GM23338 (cell line): Measurements from ENCODE around the gene ABR. TPM values are rescaled to one million over a fixed set of nuclear protein-coding genes. Genes with fewer than 3 reads are reported as not detected.

Experiments
- ATAC-seq: fragments of 200-7000 bp; cut with Tn5 transposase; 3 replicates; pipeline ENCODE4 v1.9.1; 2020
- DNase-seq: peaks from one replicate; pipeline ENCODE4 v3.0.0-alpha.2; 2015; ENCODE audit warnings: low spot score
- H2AFZ ChIP-seq: fragments of 200-600 bp; sonication (generic); 2 replicates; pipeline ENCODE4 v1.8.0; 2016; ENCODE audit warnings: antibody characterized with exemption, mild to moderate bottlenecking, moderate library complexity
- H3F3A ChIP-seq: fragments of 200-600 bp; sonication (generic); replicated peaks from 2 replicates; pipeline ENCODE4 v1.8.0; 2017; ENCODE audit warnings: antibody characterized with exemption, mixed run types, low read depth
- H3K27ac ChIP-seq: fragments of 200-600 bp; sonication (generic); 2 replicates; pipeline ENCODE4 v1.6.1; 2016; ENCODE audit warnings: low read depth
- H3K27me3 ChIP-seq: fragments of 200-600 bp; sonication (generic); 2 replicates; pipeline ENCODE4 v1.8.0; 2016; ENCODE audit warnings: mild to moderate bottlenecking, mixed run types, moderate library complexity; ENCODE audit not compliant: insufficient read depth
- H3K36me3 ChIP-seq: fragments of 200-600 bp; sonication (generic); 2 replicates; pipeline ENCODE4 v1.8.0; 2016; ENCODE audit warnings: mild to moderate bottlenecking; ENCODE audit not compliant: insufficient read depth
- H3K4me1 ChIP-seq: fragments of 200-600 bp; sonication (generic); 2 replicates; pipeline ENCODE4 v1.8.0; 2016; ENCODE audit warnings: mild to moderate bottlenecking, moderate library complexity; ENCODE audit not compliant: insufficient read depth
- H3K4me2 ChIP-seq: fragments of 200-600 bp; sonication (generic); 2 replicates; pipeline ENCODE4 v1.7.1; 2017; ENCODE audit warnings: mixed run types
- H3K4me3 ChIP-seq: fragments of 200-600 bp; sonication (generic); 2 replicates; pipeline ENCODE4 v1.6.1; 2016; ENCODE audit warnings: mixed run types
- H3K79me2 ChIP-seq: fragments of 200-600 bp; sonication (generic); replicated peaks from 2 replicates; pipeline ENCODE4 v1.8.0; 2017; ENCODE audit warnings: mild to moderate bottlenecking; ENCODE audit not compliant: insufficient read depth
- H3K9me2 ChIP-seq: fragments of 200-600 bp; sonication (generic); 2 replicates; pipeline ENCODE4 v1.8.0; 2017; ENCODE audit not compliant: insufficient read depth
- H4K20me1 ChIP-seq: fragments of 200-600 bp; sonication (generic); replicated peaks from 2 replicates; pipeline ENCODE4 v1.8.0; 2017; ENCODE audit warnings: mild to moderate bottlenecking; ENCODE audit not compliant: insufficient read depth
- H3K27ac Mint-ChIP-seq: 2 replicates; pipeline ENCODE4 v1.8.0; 2020; ENCODE audit warnings: inconsistent platforms, mild to moderate bottlenecking, moderate library complexity, mixed read lengths
- H3K27me3 Mint-ChIP-seq: 3 replicates; pipeline ENCODE4 v1.8.0; 2022; ENCODE audit warnings: low read depth, mild to moderate bottlenecking, moderate library complexity, mixed read lengths, inconsistent platforms; ENCODE audit not compliant: insufficient read depth, poor library complexity
- H3K36me3 Mint-ChIP-seq: 3 replicates; pipeline ENCODE4 v1.8.0; 2021; ENCODE audit warnings: low read depth, mild to moderate bottlenecking, inconsistent platforms, moderate library complexity, mixed read lengths
- H3K4me1 Mint-ChIP-seq: 3 replicates; pipeline ENCODE4 v1.8.0; 2020; ENCODE audit warnings: mild to moderate bottlenecking, inconsistent platforms, mixed read lengths
- H3K4me3 Mint-ChIP-seq: 3 replicates; pipeline ENCODE4 v1.8.0; 2021; ENCODE audit warnings: moderate library complexity, mild to moderate bottlenecking, inconsistent platforms, mixed read lengths
- H3K9me3 Mint-ChIP-seq: 3 replicates; pipeline ENCODE4 v1.8.0; 2020; ENCODE audit warnings: moderate library complexity, mild to moderate bottlenecking, inconsistent platforms, mixed read lengths
- EZH2 ChIP-seq: fragments of 200-600 bp; sonication (generic); IDR thresholded peaks from one replicate; pipeline ENCODE4 v1.8.0; 2017; ENCODE audit warnings: antibody characterized with exemption, mild to moderate bottlenecking, low read depth; ENCODE audit not compliant: unreplicated experiment
- EZH2phosphoT487 ChIP-seq: fragments of 200-600 bp; sonication (generic); IDR thresholded peaks from one replicate; pipeline ENCODE4 v1.8.1; 2018; ENCODE audit warnings: antibody characterized with exemption; ENCODE audit not compliant: unreplicated experiment
- JUNB ChIP-seq: IDR thresholded peaks from one replicate; pipeline ENCODE4 v1.6.1; 2016; ENCODE audit warnings: antibody characterized with exemption; ENCODE audit not compliant: unreplicated experiment
- NANOG ChIP-seq: IDR thresholded peaks from 2 replicates; pipeline ENCODE4 v1.6.1; 2016; ENCODE audit warnings: antibody characterized with exemption, borderline replicate concordance
- ZNF114 ChIP-seq: fragments of 250-450 bp; sonication (Bioruptor Pico); IDR thresholded peaks from 2 replicates; pipeline ENCODE4 v1.5.0; 2020; ENCODE audit warnings: mild to moderate bottlenecking, moderate library complexity
- ZNF331 ChIP-seq: fragments of 250-450 bp; sonication (Bioruptor Pico); IDR thresholded peaks from 2 replicates; pipeline ENCODE4 v1.5.0; 2020; ENCODE audit warnings: low read depth, mild to moderate bottlenecking, moderate library complexity
- polyA plus RNA-seq: library from polyadenylated mRNA; unstranded; fragments of >200 nt; fragmentation: Nextera tagmentation; extraction: Ambion mirVana; gene quantifications from 2 replicates; pipeline ENCODE4 v1.2.1, GENCODE V29; 2016
- total RNA-seq: library from RNA; depleted of rRNA; stranded (reverse); fragments of >200 nt; shearing (Covaris generic); gene quantifications from 2 replicates; pipeline ENCODE4 v1.2.3, GENCODE V29; 2014
- TF ChIP-seq, protein P1 (sequence below), 2 experiments: fragments of 200-600 bp in 1 of 2; sonication (generic) in 1 of 2; conservative IDR thresholded peaks; 2 replicates each; pipeline versions ENCODE4 v1.5.1 to v1.6.1; 2016 to 2017; ENCODE audit warnings: antibody characterized with exemption in 2 of 2, low read depth in 2 of 2, mild to moderate bottlenecking in 2 of 2, moderate library complexity in 1 of 2
- TF ChIP-seq, protein P2 (sequence below): IDR thresholded peaks from 2 replicates; pipeline ENCODE4 v1.6.1; 2016; ENCODE audit warnings: antibody characterized with exemption

Gene ABR
- total and polyA plus RNA-seq, 2 experiments from 2014 or later: 15.0 to 27.7 TPM

DNA sequence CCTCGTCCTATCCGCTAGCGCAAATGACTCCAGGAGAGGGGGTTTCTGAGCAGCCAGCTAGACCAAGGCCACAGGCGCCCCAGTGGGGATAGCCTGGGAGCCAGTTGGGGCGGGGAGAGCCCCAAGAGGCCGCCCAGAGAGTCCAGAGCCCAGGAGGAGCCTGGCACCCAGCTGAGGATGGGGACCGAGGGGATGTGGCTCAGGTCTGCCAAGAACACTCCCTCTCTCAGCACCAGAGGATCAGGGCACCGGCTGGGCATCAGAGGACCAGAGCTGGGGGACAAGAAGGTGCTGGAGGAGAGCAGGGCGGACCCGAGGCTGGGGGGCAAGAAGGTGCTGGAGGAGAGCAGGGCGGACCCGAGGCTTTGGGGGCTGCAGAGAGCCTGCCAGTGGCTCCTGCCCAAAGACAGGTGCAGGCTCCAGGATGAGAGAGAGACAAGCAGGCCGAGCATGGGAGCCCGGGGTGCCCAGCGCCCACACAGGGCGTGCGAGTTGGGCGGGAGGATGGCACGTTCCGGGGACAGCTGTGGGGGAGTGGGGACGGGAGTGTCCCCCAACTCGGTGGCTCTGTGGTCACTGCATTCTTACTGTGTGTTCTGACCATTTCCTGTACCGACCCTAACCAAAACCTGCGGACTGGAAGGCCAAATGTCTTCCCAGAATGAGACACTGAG is 143.5 kb downstream of the ABR start:
- no peaks in the 10 kb centered on the region; the same call in 1 of the 2 replicates for H3K27me3 ChIP-seq
- H3K79me2 ChIP-seq: no peaks in the 10 kb centered on the region
- Mint-ChIP-seq H3K27ac (no peak overlapping the region), H3K9me3 (peaks cover 3% of the 10 kb centered on the region; the same call in 2 of the 3 replicates), H3K36me3 (0 out of 3 replicates have a peak, but pooled peaks cover 3% of the 10 kb centered on the region), H3K4me3 (no peak overlapping the region), H3K27me3 (peaks cover 10% of the 10 kb centered on the region), H3K4me1 (peaks cover 14% of the 10 kb centered on the region; the same call in 2 of the 3 replicates)
- no peak overlapping the region for H2AFZ ChIP-seq
- no peaks in the 10 kb centered on the region for H3F3A ChIP-seq
- H3K9me2 ChIP-seq: no peaks in the 10 kb centered on the region
- DNase-seq (no peak), ATAC-seq (no peak)
- TF ChIP-seq, protein P1, sequence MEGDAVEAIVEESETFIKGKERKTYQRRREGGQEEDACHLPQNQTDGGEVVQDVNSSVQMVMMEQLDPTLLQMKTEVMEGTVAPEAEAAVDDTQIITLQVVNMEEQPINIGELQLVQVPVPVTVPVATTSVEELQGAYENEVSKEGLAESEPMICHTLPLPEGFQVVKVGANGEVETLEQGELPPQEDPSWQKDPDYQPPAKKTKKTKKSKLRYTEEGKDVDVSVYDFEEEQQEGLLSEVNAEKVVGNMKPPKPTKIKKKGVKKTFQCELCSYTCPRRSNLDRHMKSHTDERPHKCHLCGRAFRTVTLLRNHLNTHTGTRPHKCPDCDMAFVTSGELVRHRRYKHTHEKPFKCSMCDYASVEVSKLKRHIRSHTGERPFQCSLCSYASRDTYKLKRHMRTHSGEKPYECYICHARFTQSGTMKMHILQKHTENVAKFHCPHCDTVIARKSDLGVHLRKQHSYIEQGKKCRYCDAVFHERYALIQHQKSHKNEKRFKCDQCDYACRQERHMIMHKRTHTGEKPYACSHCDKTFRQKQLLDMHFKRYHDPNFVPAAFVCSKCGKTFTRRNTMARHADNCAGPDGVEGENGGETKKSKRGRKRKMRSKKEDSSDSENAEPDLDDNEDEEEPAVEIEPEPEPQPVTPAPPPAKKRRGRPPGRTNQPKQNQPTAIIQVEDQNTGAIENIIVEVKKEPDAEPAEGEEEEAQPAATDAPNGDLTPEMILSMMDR (conservative IDR thresholded peaks at IDR 0.05; ENCODE audit: low read depth in 2 of 2): 0 out of 4 replicates have a peak, but pooled peaks of 1 of the 2 experiments have one; percentile 2
- TF ChIP-seq JUNB: no peak
- no peak for TF ChIP-seq EZH2
- H3K4me1 ChIP-seq: no peaks in the 10 kb centered on the region
- no peaks in the 10 kb centered on the region for H3K36me3 ChIP-seq
- H3K4me2 ChIP-seq: no peak overlapping the region
- no peak overlapping the region for H3K4me3 ChIP-seq
- no peaks in the 10 kb centered on the region for H4K20me1 ChIP-seq
- H3K27ac ChIP-seq: no peak overlapping the region

DNA sequence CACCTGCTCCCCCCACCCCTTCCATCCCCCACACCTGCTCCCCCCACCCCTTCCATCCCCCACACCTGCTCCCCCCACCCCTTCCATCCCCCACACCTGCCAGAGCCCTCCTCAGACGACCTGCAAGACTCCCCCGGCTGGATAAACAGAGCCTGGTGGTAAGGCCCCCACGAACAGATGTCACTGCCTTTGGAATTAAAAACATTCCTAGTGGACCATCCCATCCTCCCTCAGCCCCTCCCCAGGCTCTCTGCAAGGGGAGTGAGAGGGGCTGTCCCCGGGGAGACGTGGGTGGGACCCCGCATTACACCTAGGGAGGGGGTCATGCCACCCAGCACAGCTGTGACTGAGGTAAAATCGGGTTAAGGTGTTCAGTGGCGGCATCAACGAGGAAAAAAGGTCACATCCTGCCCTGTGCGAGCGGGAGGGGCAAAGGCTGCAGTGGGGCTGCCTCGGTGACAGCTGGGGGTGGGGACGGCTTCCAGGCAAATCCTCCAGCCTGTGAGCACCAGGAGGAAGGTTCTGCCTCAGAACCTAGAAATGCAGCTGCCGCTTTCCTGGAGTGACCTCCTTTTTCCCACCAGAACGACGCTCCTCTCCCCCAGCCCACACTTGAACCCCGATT is 144.1 kb downstream of the ABR start:
- no peak for ATAC-seq
- no peaks in the 10 kb centered on the region for H4K20me1 ChIP-seq

More for the DNA sequence above, 144.1 kb downstream of the ABR start:
- Histone ChIP-seq H3K4me3 (no peak overlapping the region), H3K79me2 (no peaks in the 10 kb centered on the region), H3F3A (no peaks in the 10 kb centered on the region), H2AFZ (no peak overlapping the region), H3K9me2 (no peaks in the 10 kb centered on the region), H3K27me3 (no peaks in the 10 kb centered on the region; the same call in 1 of the 2 replicates), H3K27ac (no peak overlapping the region), H3K36me3 (no peaks in the 10 kb centered on the region), H3K4me2 (no peak overlapping the region), H3K4me1 (no peaks in the 10 kb centered on the region)
- no peak for DNase-seq
- H3K36me3 Mint-ChIP-seq: 0 out of 3 replicates have a peak, but pooled peaks cover 3% of the 10 kb centered on the region
- H3K27me3 Mint-ChIP-seq: peaks cover 10% of the 10 kb centered on the region
- no peak overlapping the region for H3K27ac Mint-ChIP-seq
- H3K4me1 Mint-ChIP-seq: peaks cover 14% of the 10 kb centered on the region; the same call in 2 of the 3 replicates
- H3K9me3 Mint-ChIP-seq: peaks cover 3% of the 10 kb centered on the region; the same call in 2 of the 3 replicates
- H3K4me3 Mint-ChIP-seq: no peak overlapping the region
- TF ChIP-seq ZNF331 (CRISPR knock-in tag) (no peak), EZH2phosphoT487 (no peak), ZNF114 (CRISPR knock-in tag) (no peak), EZH2 (no peak), NANOG (no peak)
- TF ChIP-seq, protein P2, sequence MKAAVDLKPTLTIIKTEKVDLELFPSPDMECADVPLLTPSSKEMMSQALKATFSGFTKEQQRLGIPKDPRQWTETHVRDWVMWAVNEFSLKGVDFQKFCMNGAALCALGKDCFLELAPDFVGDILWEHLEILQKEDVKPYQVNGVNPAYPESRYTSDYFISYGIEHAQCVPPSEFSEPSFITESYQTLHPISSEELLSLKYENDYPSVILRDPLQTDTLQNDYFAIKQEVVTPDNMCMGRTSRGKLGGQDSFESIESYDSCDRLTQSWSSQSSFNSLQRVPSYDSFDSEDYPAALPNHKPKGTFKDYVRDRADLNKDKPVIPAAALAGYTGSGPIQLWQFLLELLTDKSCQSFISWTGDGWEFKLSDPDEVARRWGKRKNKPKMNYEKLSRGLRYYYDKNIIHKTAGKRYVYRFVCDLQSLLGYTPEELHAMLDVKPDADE: no peak
